Keratinocyte (primary cell): ENCODE results near the gene CAT. TPM values are rescaled to one million over a fixed set of nuclear protein-coding genes. Genes with fewer than 3 reads are reported as not detected.

Experiments
- DNase-seq: peaks from one replicate; pipeline ENCODE4 v3.0.0-alpha.2; 2011; ENCODE audit warnings: low read depth, missing footprints, low spot score
- FAIRE-seq: peaks from 2 replicates; lab custom pipeline; 2011; peaks lifted over from hg19 to GRCh38; lab: Jason Lieb, UNC
- H2AFZ ChIP-seq: 2 replicates; pipeline ENCODE4 v1.6.0; 2012; ENCODE audit warnings: low read length, control low read depth, inconsistent platforms; ENCODE audit not compliant: control insufficient read depth
- H3K27ac ChIP-seq: 2 replicates; pipeline ENCODE4 v1.5.1; 2011; ENCODE audit warnings: low read length; ENCODE audit not compliant: control insufficient read depth, insufficient read depth
- H3K27me3 ChIP-seq: 3 replicates; pipeline ENCODE4 v1.6.0; 2011; ENCODE audit warnings: low read length; ENCODE audit not compliant: control insufficient read depth, insufficient read depth; ENCODE audit errors: extremely low read depth
- H3K36me3 ChIP-seq, 2 experiments: 2 replicates in 1 of 2; 3 replicates in 1 of 2; pipeline ENCODE4 v1.5.1; 2011; ENCODE audit warnings: low read length in 2 of 2, mild to moderate bottlenecking in 1 of 2; ENCODE audit not compliant: control insufficient read depth in 2 of 2, insufficient read depth in 2 of 2; ENCODE audit errors: extremely low read depth in 1 of 2
- H3K4me1 ChIP-seq: 3 replicates; pipeline ENCODE4 v1.5.1; 2011; ENCODE audit warnings: low read length; ENCODE audit not compliant: control insufficient read depth, insufficient read depth; ENCODE audit errors: extremely low read depth
- H3K4me2 ChIP-seq: 3 replicates; pipeline ENCODE4 v1.6.0; 2011; ENCODE audit warnings: low read depth, low read length; ENCODE audit not compliant: control insufficient read depth, insufficient read depth; ENCODE audit errors: extremely low read depth
- H3K4me3 ChIP-seq, 3 experiments: fragments of 200-600 bp in 1 of 3; sonication (generic) in 1 of 3; 2 replicates in 2 of 3; 3 replicates in 1 of 3; pipeline ENCODE4 v1.5.1; 2011 to 2016; ENCODE audit warnings: low read length in 3 of 3, mild to moderate bottlenecking in 3 of 3, control low read depth in 2 of 3, inconsistent platforms in 1 of 3, low read depth in 1 of 3, mixed read lengths in 1 of 3, mixed run types in 1 of 3, moderate library complexity in 1 of 3; ENCODE audit not compliant: control insufficient read depth in 2 of 3, insufficient read depth in 2 of 3; ENCODE audit errors: extremely low read depth in 1 of 3
- H3K79me2 ChIP-seq: 2 replicates; pipeline ENCODE4 v1.6.0; 2012; ENCODE audit warnings: low read length; ENCODE audit not compliant: control insufficient read depth, insufficient read depth
- H3K9ac ChIP-seq: 3 replicates; pipeline ENCODE4 v1.6.0; 2011; ENCODE audit warnings: low read length; ENCODE audit not compliant: control insufficient read depth, insufficient read depth; ENCODE audit errors: extremely low read depth
- H3K9me1 ChIP-seq: 3 replicates; pipeline ENCODE4 v1.6.0; 2011; ENCODE audit warnings: low read length; ENCODE audit not compliant: control insufficient read depth, insufficient read depth; ENCODE audit errors: extremely low read depth
- H3K9me3 ChIP-seq: 2 replicates; pipeline ENCODE4 v1.5.1; 2012; ENCODE audit warnings: low read depth, low read length; ENCODE audit not compliant: control insufficient read depth
- H4K20me1 ChIP-seq: 3 replicates; pipeline ENCODE4 v1.6.0; 2011; ENCODE audit warnings: low read length; ENCODE audit not compliant: control insufficient read depth, insufficient read depth; ENCODE audit errors: extremely low read depth
- CTCF ChIP-seq, 3 experiments: IDR thresholded peaks in 1 of 3; conservative IDR thresholded peaks in 1 of 3; optimal IDR thresholded peaks in 1 of 3; 2 replicates in 2 of 3; 3 replicates in 1 of 3; pipeline versions ENCODE3 to v1.5.1; 2011; ENCODE audit warnings: low read length in 3 of 3, mild to moderate bottlenecking in 3 of 3, moderate library complexity in 2 of 3, control low read depth in 1 of 3, inconsistent platforms in 1 of 3; ENCODE audit not compliant: insufficient read depth in 2 of 3; ENCODE audit errors: extremely low read depth in 1 of 3
- EZH2 ChIP-seq: IDR thresholded peaks from one replicate; pipeline ENCODE4 v1.6.1; 2012; ENCODE audit warnings: inconsistent platforms, mild to moderate bottlenecking, low read length, moderate library complexity
- dilution Hi-C: fragments of 300-500 bp; cut with MboI; formaldehyde crosslinking; loops from one replicate; pipeline ENCODE4 v1.7.0; 2020; ENCODE audit warnings: low sequenced_read_pairs; ENCODE audit not compliant: extremely low pct_ligation_motif_present
- polyA plus RNA-seq, 5 experiments: library from polyadenylated mRNA; depleted of rRNA in 3 of 5; stranded (reverse) in 3 of 5; stranded (forward) in 1 of 5; unstranded in 1 of 5; fragments of >200 nt; gene quantifications; 1 replicate in 1 of 5; 2 replicates in 3 of 5; 3 replicates in 1 of 5; pipeline versions ENCODE4 v1.2.1 to v1.2.3, GENCODE V29; 2011 to 2012; ENCODE audit warnings: missing spikeins in 2 of 5, low read depth in 1 of 5, low replicate concordance in 1 of 5

CAT gene
- polyA plus RNA-seq, 1 donor (not counting 4 experiments of a cell fraction or from before 2014, with no cell fraction given): 94.8 TPM

- H3K4me3 ChIP-seq: no peak overlapping the region
- no peak overlapping the region for H3K4me2 ChIP-seq
- H3K27ac ChIP-seq: no peak overlapping the region
- H3K27me3 ChIP-seq: no peaks in the 10 kb centered on the region
- H3K79me2 ChIP-seq: no peaks in the 10 kb centered on the region
- no peak overlapping the region for H3K9ac ChIP-seq
- H3K9me3 ChIP-seq: no peaks in the 10 kb centered on the region
- TF ChIP-seq EZH2 (no peak), CTCF (optimal IDR thresholded peaks at IDR 0.05 in 1 of 3, IDR thresholded peaks at IDR 0.05 in 1 of 3, conservative IDR thresholded peaks at IDR 0.05 in 1 of 3; ENCODE audit: extremely low read depth in 1 of 3, insufficient read depth in 2 of 3, low read length in 3 of 3) (no peak)
- no peaks in the 10 kb centered on the region for H3K9me1 ChIP-seq
- no peak overlapping the region for H2AFZ ChIP-seq
- DNase-seq (no peak), FAIRE-seq (no peak)
- dilution Hi-C loops: no loop called here
- H3K36me3 ChIP-seq: peaks cover 5 to 22% of the 10 kb centered on the region in 2 experiments
- no peaks in the 10 kb centered on the region for H4K20me1 ChIP-seq
- H3K4me1 ChIP-seq: no peaks in the 10 kb centered on the region
Observed at GRCh38 chr11:34457607-34458006, 18.9 kb downstream of the CAT start.

- H3K36me3 ChIP-seq: peaks cover 7 to 22% of the 10 kb centered on the region in 2 experiments
- H3K79me2 ChIP-seq: no peaks in the 10 kb centered on the region
Observed at GRCh38 chr11:34458525-34458924, 19.8 kb downstream of the CAT start.

More at GRCh38 chr11:34458525-34458924, 19.8 kb downstream of the CAT start:
- no peaks in the 10 kb centered on the region for H4K20me1 ChIP-seq
- H3K27me3 ChIP-seq: no peaks in the 10 kb centered on the region
- no peak for DNase-seq
- H2AFZ ChIP-seq: no peak overlapping the region
- TF ChIP-seq EZH2: no peak
- no peak for TF ChIP-seq CTCF (optimal IDR thresholded peaks at IDR 0.05 in 1 of 3, IDR thresholded peaks at IDR 0.05 in 1 of 3, conservative IDR thresholded peaks at IDR 0.05 in 1 of 3; ENCODE audit: extremely low read depth in 1 of 3, insufficient read depth in 2 of 3, low read length in 3 of 3)
- no peak overlapping the region for H3K4me2 ChIP-seq
- H3K9me3 ChIP-seq: no peaks in the 10 kb centered on the region
- no peaks in the 10 kb centered on the region for H3K9me1 ChIP-seq
- no peak overlapping the region for H3K27ac ChIP-seq
- dilution Hi-C loops: no loop called here
- H3K4me3 ChIP-seq: no peak overlapping the region
- H3K9ac ChIP-seq: no peak overlapping the region
- no peaks in the 10 kb centered on the region for H3K4me1 ChIP-seq
- no peak for FAIRE-seq
